DOHH2 (cell line): ENCODE data around the gene ABCB6.

ENCODE experiments used
- CTCF ChIP-seq: fragments of 200-600 bp; sonication (generic); IDR thresholded peaks from one replicate; pipeline ENCODE4 v1.5.1; 2014; ENCODE audit warnings: antibody characterized with exemption, mild to moderate bottlenecking, low read depth, low read length; ENCODE audit not compliant: poor library complexity, severe bottlenecking
- EZH2phosphoT487 ChIP-seq: fragments of 200-600 bp; sonication (generic); IDR thresholded peaks from 2 replicates; pipeline ENCODE4 v1.6.1; 2017; ENCODE audit warnings: borderline replicate concordance, mild to moderate bottlenecking, antibody characterized with exemption, low read length, moderate library complexity, mixed read lengths

GRCh38 chr2:219213026-219213415 lies 5.7 kb downstream of the ABCB6 start:
- TF ChIP-seq CTCF, result no peak
- no peak for TF ChIP-seq EZH2phosphoT487
